Esophagus muscularis mucosa (tissue), 4 donors: Measurements from ENCODE around the gene ANKRD27. TPM values are rescaled to one million over a fixed set of nuclear protein-coding genes. Genes with fewer than 3 reads are reported as not detected.
"Not testable (repeated sequence)": the region's sequence is repeated elsewhere in the genome, so short reads cannot be mapped to it uniquely, and the experiment has no call there.

Source experiments
- DNase-seq: peaks from one replicate; pipeline ENCODE4 v3.0.0-alpha.2; 2017; ENCODE audit errors: extremely low spot score
- H3K27ac ChIP-seq, 4 donors: fragments of 200-600 bp; sonication (generic); replicated peaks in 1 of 4; 1 replicate in 3 of 4; 2 replicates in 1 of 4; pipeline ENCODE4 v1.5.1; 2016 to 2019; ENCODE audit warnings: mild to moderate bottlenecking in 1 of 4
- H3K27me3 ChIP-seq, 4 donors: fragments of 200-600 bp; sonication (generic); one replicate each; pipeline versions ENCODE4 v1.5.1 to v1.6.0; 2016 to 2019
- H3K36me3 ChIP-seq, 4 donors: fragments of 200-600 bp; sonication (generic); one replicate each; pipeline ENCODE4 v1.5.1; 2016 to 2019
- H3K4me1 ChIP-seq, 4 donors: fragments of 200-600 bp; sonication (generic); one replicate each; pipeline ENCODE4 v1.5.1; 2016 to 2019
- H3K4me3 ChIP-seq, 4 donors: fragments of 200-600 bp; sonication (generic); 1 replicate in 2 of 4; 2 replicates in 2 of 4; pipeline ENCODE4 v1.5.1; 2016 to 2019; ENCODE audit warnings: mild to moderate bottlenecking in 4 of 4, moderate library complexity in 1 of 4
- H3K9me3 ChIP-seq, 4 donors: fragments of 200-600 bp; sonication (generic); 1 replicate in 3 of 4; 2 replicates in 1 of 4; pipeline ENCODE4 v1.5.1; 2016 to 2019
- EP300 ChIP-seq: sonication (generic); formaldehyde crosslinking; IDR thresholded peaks from one replicate; pipeline ENCODE4 v1.6.1; 2017; ENCODE audit warnings: antibody characterized with exemption
- POLR2A ChIP-seq: fragments of 450-650 bp; IDR thresholded peaks from one replicate; pipeline ENCODE4 v1.6.1; 2017; ENCODE audit warnings: antibody characterized with exemption, moderate library complexity, mild to moderate bottlenecking, low read depth
- POLR2AphosphoS5 ChIP-seq, 2 donors: sonication (generic); formaldehyde crosslinking; IDR thresholded peaks; one replicate each; pipeline ENCODE4 v1.6.1; 2017; ENCODE audit warnings: antibody characterized with exemption in 2 of 2
- WGBS: methylation state at CpG from one replicate; pipeline ENCODE4 v1.1.5; 2018; 5-methylcytosine and 5-hydroxymethylcytosine counted together
- intact Hi-C: fragments of 100-400 bp; cut with DNase I; formaldehyde crosslinking; loops from one replicate; pipeline ENCODE4 v1.15.1; 2023
- total RNA-seq, 4 donors: library from RNA; depleted of rRNA; stranded (reverse); fragments of >200 nt; gene quantifications; one replicate each; pipeline versions ENCODE4 v1.1.0 to v1.2.1, GENCODE V29; 2016
- TF ChIP-seq, protein P1 (sequence below), 3 experiments: fragments of 200-600 bp in 2 of 3; fragments of 450-650 bp in 1 of 3; sonication (generic) in 2 of 3; IDR thresholded peaks; one replicate each; pipeline ENCODE4 v1.5.1; 2017 to 2019; ENCODE audit warnings: antibody characterized with exemption in 3 of 3, mild to moderate bottlenecking in 2 of 3, moderate library complexity in 1 of 3

The ANKRD27 gene
- total RNA-seq, 4 donors from 2014 or later = 43.2 to 58.1 (median 46.8) TPM

DNA sequence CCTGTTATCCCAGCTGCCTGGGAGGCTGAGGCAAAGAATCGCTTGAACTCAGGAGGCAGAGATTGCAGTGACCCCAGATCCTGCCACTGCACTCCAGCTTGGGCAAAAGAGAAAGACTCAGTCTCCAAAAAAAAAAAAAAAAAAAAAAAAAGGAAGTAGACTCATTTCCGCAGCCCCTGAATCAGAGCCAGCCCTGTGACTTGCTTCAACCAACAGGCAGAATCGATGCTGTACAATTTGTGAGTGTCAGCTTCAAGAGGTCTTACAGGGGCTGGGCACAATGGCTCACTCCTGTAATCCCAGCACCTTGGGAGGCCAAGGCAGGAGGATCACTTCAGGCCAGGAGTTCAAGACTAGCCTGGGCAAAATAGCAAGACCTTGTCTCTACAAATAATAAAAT lies 12.8 kb downstream of the ANKRD27 start:
- Histone ChIP-seq H3K27me3 (no peaks in the 10 kb centered on the region), H3K9me3 (no peaks in the 10 kb centered on the region), H3K4me1 (peaks cover 5 to 22% (median 18%) of the 10 kb centered on the region in 4 donors), H3K27ac (no peak overlapping the region), H3K36me3 (peaks cover 0 to 27% (median 20%) of the 10 kb centered on the region in 4 donors), H3K4me3 (no peak overlapping the region)
- intact Hi-C loops = no loop called here
- TF ChIP-seq POLR2A = no peak
- TF ChIP-seq POLR2AphosphoS5 (IDR thresholded peaks at IDR 0.05) = no peak
- TF ChIP-seq, protein P1, sequence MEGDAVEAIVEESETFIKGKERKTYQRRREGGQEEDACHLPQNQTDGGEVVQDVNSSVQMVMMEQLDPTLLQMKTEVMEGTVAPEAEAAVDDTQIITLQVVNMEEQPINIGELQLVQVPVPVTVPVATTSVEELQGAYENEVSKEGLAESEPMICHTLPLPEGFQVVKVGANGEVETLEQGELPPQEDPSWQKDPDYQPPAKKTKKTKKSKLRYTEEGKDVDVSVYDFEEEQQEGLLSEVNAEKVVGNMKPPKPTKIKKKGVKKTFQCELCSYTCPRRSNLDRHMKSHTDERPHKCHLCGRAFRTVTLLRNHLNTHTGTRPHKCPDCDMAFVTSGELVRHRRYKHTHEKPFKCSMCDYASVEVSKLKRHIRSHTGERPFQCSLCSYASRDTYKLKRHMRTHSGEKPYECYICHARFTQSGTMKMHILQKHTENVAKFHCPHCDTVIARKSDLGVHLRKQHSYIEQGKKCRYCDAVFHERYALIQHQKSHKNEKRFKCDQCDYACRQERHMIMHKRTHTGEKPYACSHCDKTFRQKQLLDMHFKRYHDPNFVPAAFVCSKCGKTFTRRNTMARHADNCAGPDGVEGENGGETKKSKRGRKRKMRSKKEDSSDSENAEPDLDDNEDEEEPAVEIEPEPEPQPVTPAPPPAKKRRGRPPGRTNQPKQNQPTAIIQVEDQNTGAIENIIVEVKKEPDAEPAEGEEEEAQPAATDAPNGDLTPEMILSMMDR (IDR thresholded peaks at IDR 0.05) = no peak
- TF ChIP-seq EP300 = no peak
- 61% methylated on average over 3 of the region's 3 CpGs for WGBS
- DNase-seq = no peak

DNA sequence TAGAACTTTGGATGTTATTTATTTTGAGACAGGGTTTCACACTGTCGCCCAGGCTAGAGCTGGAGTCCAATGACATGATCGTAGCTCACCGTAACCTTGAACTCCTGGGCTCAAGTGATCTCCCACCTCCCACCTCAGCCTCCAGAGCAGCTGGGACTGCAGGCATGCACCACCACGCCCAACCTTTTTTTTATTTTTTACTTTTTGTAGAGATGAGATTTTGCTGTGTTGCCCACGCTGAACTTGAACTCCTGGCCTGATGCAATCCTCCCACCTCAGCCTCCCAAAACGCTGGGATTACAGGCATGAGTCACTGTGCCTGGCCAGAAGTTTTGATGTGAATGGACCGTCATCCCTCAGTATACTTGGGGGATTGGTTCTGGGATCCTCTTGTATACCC lies 13.7 kb downstream of the ANKRD27 start:
- no peak for DNase-seq
- Histone ChIP-seq H3K36me3 (peaks cover 3 to 30% (median 24%) of the 10 kb centered on the region in 4 donors), H3K4me3 (no peak overlapping the region), H3K4me1 (peaks cover 0 to 14% (median 11%) of the 10 kb centered on the region in 4 donors), H3K9me3 (no peaks in the 10 kb centered on the region), H3K27ac (no peak overlapping the region), H3K27me3 (no peaks in the 10 kb centered on the region)
- 85% methylated on average over 7 of the region's 7 CpGs for WGBS
- TF ChIP-seq, protein P1 (IDR thresholded peaks at IDR 0.05) = no peak
- TF ChIP-seq POLR2AphosphoS5 (IDR thresholded peaks at IDR 0.05) (no peak), POLR2A (no peak), EP300 (no peak)
- intact Hi-C loops = no loop called here

DNA sequence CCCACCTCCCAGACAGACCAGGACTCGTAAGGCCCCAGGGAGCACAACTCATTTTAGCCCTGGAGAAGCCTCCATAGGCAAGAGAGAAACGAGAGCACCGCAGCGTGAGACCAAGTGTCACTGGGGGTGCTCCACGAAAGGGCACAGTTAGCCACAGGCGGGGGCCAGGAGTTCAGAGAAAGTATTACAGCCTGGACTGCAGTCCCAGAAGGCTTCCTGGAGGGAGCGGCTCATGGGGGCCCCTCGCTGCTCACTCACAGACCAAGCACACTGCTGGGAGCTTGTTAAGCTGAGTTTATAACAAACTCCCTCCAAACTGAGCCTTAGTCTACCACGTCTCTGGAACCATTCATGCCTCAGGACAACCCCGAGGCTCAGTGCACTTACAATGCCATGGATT lies 16.5 kb downstream of the ANKRD27 start:
- WGBS = 95% methylated on average over 7 of the region's 10 CpGs

GRCh38 chr19:32658075-32658474 lies 16.9 kb downstream of the ANKRD27 start:
- H3K27me3 ChIP-seq = no peaks in the 10 kb centered on the region
- no peak overlapping the region for H3K27ac ChIP-seq
- H3K4me1 ChIP-seq = peaks cover 3 to 18% (median 12%) of the 10 kb centered on the region in 4 donors
- no peak overlapping the region for H3K4me3 ChIP-seq
- TF ChIP-seq POLR2A (no peak), POLR2AphosphoS5 (IDR thresholded peaks at IDR 0.05) (no peak), EP300 (no peak)
- TF ChIP-seq, protein P1 (IDR thresholded peaks at IDR 0.05) = no peak
- no peaks in the 10 kb centered on the region for H3K9me3 ChIP-seq
- intact Hi-C loops = no loop called here
- DNase-seq = no peak
- WGBS = 92% methylated on average over 10 of the region's 10 CpGs
- H3K36me3 ChIP-seq = peaks cover 6 to 58% (median 47%) of the 10 kb centered on the region in 4 donors

More for the DNA sequence above, 16.5 kb downstream of the ANKRD27 start:
- intact Hi-C loops = no loop called here
- H3K9me3 ChIP-seq = no peaks in the 10 kb centered on the region
- H3K4me1 ChIP-seq = peaks cover 0 to 14% (median 9%) of the 10 kb centered on the region in 4 donors
- TF ChIP-seq EP300 = no peak
- no peak for TF ChIP-seq POLR2A
- TF ChIP-seq, protein P1 (IDR thresholded peaks at IDR 0.05) = no peak
- no peak for TF ChIP-seq POLR2AphosphoS5 (IDR thresholded peaks at IDR 0.05)
- DNase-seq = no peak
- peaks cover 6 to 54% (median 47%) of the 10 kb centered on the region in 4 donors for H3K36me3 ChIP-seq
- no peak overlapping the region for H3K27ac ChIP-seq
- H3K4me3 ChIP-seq = no peak overlapping the region
- no peaks in the 10 kb centered on the region for H3K27me3 ChIP-seq

GRCh38 chr19:32656379-32656778 lies 18.6 kb downstream of the ANKRD27 start:
- peaks cover 19 to 31% (median 25%) of the 10 kb centered on the region in 4 donors for H3K4me1 ChIP-seq
- H3K9me3 ChIP-seq, DNase-seq, intact Hi-C loops, H3K4me3 ChIP-seq, H3K27me3 ChIP-seq, H3K27ac ChIP-seq: not testable (repeated sequence)
- H3K36me3 ChIP-seq = peaks cover 6 to 54% (median 47%) of the 10 kb centered on the region in 4 donors
- 95% methylated on average over 8 of the region's 8 CpGs for WGBS
